Activated CD8-positive, alpha-beta memory T cell treated with anti-CD3 and anti-CD28 coated beads, Interleukin-2, amount 10 ng/mL, durations not matched to agents 7 days and 5 days (primary cell): ENCODE data around the gene PPM1H. TPM values are rescaled to one million over a fixed set of nuclear protein-coding genes. Genes with fewer than 3 reads are reported as not detected.

ENCODE experiments used
- ATAC-seq: fragments of 150-1000 bp; cut with Tn5 transposase; one replicate; pipeline ENCODE4 v1.10.0; 2021; ENCODE audit warnings: moderate library complexity
- CTCF ChIA-PET: fragments of 350-600 bp; sonication (Branson Sonifier 250); formaldehyde crosslinking; loops from one replicate; lab custom pipeline; 2021; ENCODE audit warnings: antibody characterized with exemption; lab: Charles Lee
- DNase-seq: peaks from one replicate; pipeline ENCODE4 v3.0.0-alpha.2; 2020
- H3K27ac Mint-ChIP-seq: one replicate; pipeline ENCODE4 v1.8.0; 2021; ENCODE audit warnings: mild to moderate bottlenecking, mixed read lengths
- H3K27me3 Mint-ChIP-seq: one replicate; pipeline ENCODE4 v1.8.0; 2021; ENCODE audit warnings: mixed read lengths
- H3K36me3 Mint-ChIP-seq: one replicate; pipeline ENCODE4 v1.8.0; 2021; ENCODE audit warnings: mild to moderate bottlenecking, mixed read lengths
- H3K4me1 Mint-ChIP-seq: one replicate; pipeline ENCODE4 v1.8.0; 2021; ENCODE audit warnings: mixed read lengths
- H3K4me3 Mint-ChIP-seq: one replicate; pipeline ENCODE4 v1.8.0; 2021; ENCODE audit warnings: mild to moderate bottlenecking, moderate library complexity, mixed read lengths
- H3K9me3 Mint-ChIP-seq: one replicate; pipeline ENCODE4 v1.8.0; 2022; ENCODE audit warnings: low read depth, mixed read lengths
- total RNA-seq, 2 experiments: library from RNA; stranded (reverse); gene quantifications; one replicate each; pipeline ENCODE4 v1.2.3, GENCODE V29; 2021

The PPM1H gene
- total RNA-seq, 2 experiments from 2014 or later: 0.32 to 0.68 TPM

GRCh38 chr12:62912644-62913043 lies 22.3 kb downstream of the PPM1H start:
- Mint-ChIP-seq H3K27ac (no peak overlapping the region), H3K4me3 (no peak overlapping the region), H3K9me3 (no peaks in the 10 kb centered on the region), H3K4me1 (no peaks in the 10 kb centered on the region), H3K36me3 (no peaks in the 10 kb centered on the region), H3K27me3 (peaks cover 2% of the 10 kb centered on the region)
- CTCF ChIA-PET: no interaction called here
- ATAC-seq (no peak), DNase-seq (no peak)

- Mint-ChIP-seq H3K27me3 (peaks cover 5% of the 10 kb centered on the region), H3K9me3 (no peaks in the 10 kb centered on the region), H3K4me1 (no peaks in the 10 kb centered on the region), H3K36me3 (no peaks in the 10 kb centered on the region), H3K4me3 (no peak overlapping the region), H3K27ac (no peak overlapping the region)
- DNase-seq (no peak), ATAC-seq (no peak)
- CTCF ChIA-PET: no interaction called here
These were observed 23.7 kb downstream of the PPM1H start for GRCh38 chr12:62911286-62911685.

- no peaks in the 10 kb centered on the region for H3K4me1 Mint-ChIP-seq
- DNase-seq (no peak), ATAC-seq (no peak)
- H3K9me3 Mint-ChIP-seq: no peaks in the 10 kb centered on the region
- no peak overlapping the region for H3K27ac Mint-ChIP-seq
- peaks cover 8% of the 10 kb centered on the region for H3K27me3 Mint-ChIP-seq
- no peak overlapping the region for H3K4me3 Mint-ChIP-seq
- CTCF ChIA-PET: no interaction called here
- H3K36me3 Mint-ChIP-seq: no peaks in the 10 kb centered on the region
These were observed 24.3 kb downstream of the PPM1H start for GRCh38 chr12:62910549-62911169.

GRCh38 chr12:62909340-62909739 lies 25.6 kb downstream of the PPM1H start:
- Mint-ChIP-seq H3K4me3 (no peak overlapping the region), H3K27me3 (peaks cover 8% of the 10 kb centered on the region), H3K36me3 (no peaks in the 10 kb centered on the region), H3K4me1 (no peaks in the 10 kb centered on the region), H3K27ac (no peak overlapping the region), H3K9me3 (no peaks in the 10 kb centered on the region)
- CTCF ChIA-PET: no interaction called here
- no peak for DNase-seq
- ATAC-seq: no peak

GRCh38 chr12:62908674-62909073 lies 26.3 kb downstream of the PPM1H start:
- H3K27me3 Mint-ChIP-seq: peaks cover 8% of the 10 kb centered on the region
- no peaks in the 10 kb centered on the region for H3K4me1 Mint-ChIP-seq
- H3K4me3 Mint-ChIP-seq: no peak overlapping the region
- H3K36me3 Mint-ChIP-seq: no peaks in the 10 kb centered on the region
- H3K9me3 Mint-ChIP-seq: no peaks in the 10 kb centered on the region
- H3K27ac Mint-ChIP-seq: no peak overlapping the region
- no peak for DNase-seq
- CTCF ChIA-PET: no interaction called here
- ATAC-seq: no peak

GRCh38 chr12:62907561-62907960 lies 27.4 kb downstream of the PPM1H start:
- Mint-ChIP-seq H3K4me3 (no peak overlapping the region), H3K9me3 (no peaks in the 10 kb centered on the region), H3K27me3 (peaks cover 11% of the 10 kb centered on the region), H3K4me1 (no peaks in the 10 kb centered on the region), H3K36me3 (no peaks in the 10 kb centered on the region), H3K27ac (no peak overlapping the region)
- DNase-seq (no peak), ATAC-seq (no peak)
- CTCF ChIA-PET: no interaction called here

- Mint-ChIP-seq H3K27ac (no peak overlapping the region), H3K27me3 (peaks cover 11% of the 10 kb centered on the region), H3K4me1 (no peaks in the 10 kb centered on the region), H3K4me3 (no peak overlapping the region), H3K36me3 (no peaks in the 10 kb centered on the region), H3K9me3 (no peaks in the 10 kb centered on the region)
- ATAC-seq (no peak), DNase-seq (no peak)
- CTCF ChIA-PET: no interaction called here
These were observed 27.9 kb downstream of the PPM1H start for GRCh38 chr12:62907078-62907477.

- CTCF ChIA-PET: no interaction called here
- Mint-ChIP-seq H3K36me3 (no peaks in the 10 kb centered on the region), H3K4me3 (no peak overlapping the region), H3K4me1 (no peaks in the 10 kb centered on the region), H3K27ac (no peak overlapping the region), H3K27me3 (peaks cover 9% of the 10 kb centered on the region), H3K9me3 (no peaks in the 10 kb centered on the region)
- DNase-seq (no peak), ATAC-seq (no peak)
These were observed 31.8 kb downstream of the PPM1H start for GRCh38 chr12:62903151-62903550.

- Mint-ChIP-seq H3K36me3 (no peaks in the 10 kb centered on the region), H3K9me3 (no peaks in the 10 kb centered on the region), H3K4me3 (no peak overlapping the region), H3K27me3 (peaks cover 3% of the 10 kb centered on the region), H3K4me1 (no peaks in the 10 kb centered on the region), H3K27ac (no peak overlapping the region)
- DNase-seq (no peak), ATAC-seq (no peak)
- CTCF ChIA-PET: no interaction called here
These were observed 34.2 kb downstream of the PPM1H start for GRCh38 chr12:62900686-62901272.

GRCh38 chr12:62899568-62900390 lies 35.2 kb downstream of the PPM1H start:
- H3K4me3 Mint-ChIP-seq: no peak overlapping the region
- peaks cover 3% of the 10 kb centered on the region for H3K27me3 Mint-ChIP-seq
- ATAC-seq: no peak
- CTCF ChIA-PET: no interaction called here
- no peaks in the 10 kb centered on the region for H3K36me3 Mint-ChIP-seq
- no peak overlapping the region for H3K27ac Mint-ChIP-seq
- no peak for DNase-seq
- H3K4me1 Mint-ChIP-seq: no peaks in the 10 kb centered on the region
- no peaks in the 10 kb centered on the region for H3K9me3 Mint-ChIP-seq

- ATAC-seq (no peak), DNase-seq (no peak)
- Mint-ChIP-seq H3K27ac (no peak overlapping the region), H3K27me3 (peaks cover 3% of the 10 kb centered on the region), H3K36me3 (no peaks in the 10 kb centered on the region), H3K4me3 (no peak overlapping the region), H3K9me3 (no peaks in the 10 kb centered on the region), H3K4me1 (no peaks in the 10 kb centered on the region)
- CTCF ChIA-PET: no interaction called here
These were observed 36.4 kb downstream of the PPM1H start for GRCh38 chr12:62898526-62898925.

GRCh38 chr12:62895351-62895877 lies 39.5 kb downstream of the PPM1H start:
- Mint-ChIP-seq H3K9me3 (no peaks in the 10 kb centered on the region), H3K4me1 (no peaks in the 10 kb centered on the region), H3K36me3 (no peaks in the 10 kb centered on the region), H3K27me3 (no peaks in the 10 kb centered on the region), H3K4me3 (no peak overlapping the region), H3K27ac (no peak overlapping the region)
- no peak for ATAC-seq
- CTCF ChIA-PET: no interaction called here
- DNase-seq: no peak

GRCh38 chr12:62893276-62893675 lies 41.7 kb downstream of the PPM1H start:
- no peaks in the 10 kb centered on the region for H3K9me3 Mint-ChIP-seq
- no peaks in the 10 kb centered on the region for H3K36me3 Mint-ChIP-seq
- DNase-seq (no peak), ATAC-seq (no peak)
- CTCF ChIA-PET: no interaction called here
- no peak overlapping the region for H3K27ac Mint-ChIP-seq
- H3K27me3 Mint-ChIP-seq: no peaks in the 10 kb centered on the region
- H3K4me1 Mint-ChIP-seq: no peaks in the 10 kb centered on the region
- no peak overlapping the region for H3K4me3 Mint-ChIP-seq
